ENCODE results near the gene IPO13.

Gene IPO13, protein sequence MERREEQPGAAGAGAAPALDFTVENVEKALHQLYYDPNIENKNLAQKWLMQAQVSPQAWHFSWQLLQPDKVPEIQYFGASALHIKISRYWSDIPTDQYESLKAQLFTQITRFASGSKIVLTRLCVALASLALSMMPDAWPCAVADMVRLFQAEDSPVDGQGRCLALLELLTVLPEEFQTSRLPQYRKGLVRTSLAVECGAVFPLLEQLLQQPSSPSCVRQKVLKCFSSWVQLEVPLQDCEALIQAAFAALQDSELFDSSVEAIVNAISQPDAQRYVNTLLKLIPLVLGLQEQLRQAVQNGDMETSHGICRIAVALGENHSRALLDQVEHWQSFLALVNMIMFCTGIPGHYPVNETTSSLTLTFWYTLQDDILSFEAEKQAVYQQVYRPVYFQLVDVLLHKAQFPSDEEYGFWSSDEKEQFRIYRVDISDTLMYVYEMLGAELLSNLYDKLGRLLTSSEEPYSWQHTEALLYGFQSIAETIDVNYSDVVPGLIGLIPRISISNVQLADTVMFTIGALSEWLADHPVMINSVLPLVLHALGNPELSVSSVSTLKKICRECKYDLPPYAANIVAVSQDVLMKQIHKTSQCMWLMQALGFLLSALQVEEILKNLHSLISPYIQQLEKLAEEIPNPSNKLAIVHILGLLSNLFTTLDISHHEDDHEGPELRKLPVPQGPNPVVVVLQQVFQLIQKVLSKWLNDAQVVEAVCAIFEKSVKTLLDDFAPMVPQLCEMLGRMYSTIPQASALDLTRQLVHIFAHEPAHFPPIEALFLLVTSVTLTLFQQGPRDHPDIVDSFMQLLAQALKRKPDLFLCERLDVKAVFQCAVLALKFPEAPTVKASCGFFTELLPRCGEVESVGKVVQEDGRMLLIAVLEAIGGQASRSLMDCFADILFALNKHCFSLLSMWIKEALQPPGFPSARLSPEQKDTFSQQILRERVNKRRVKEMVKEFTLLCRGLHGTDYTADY

DNA sequence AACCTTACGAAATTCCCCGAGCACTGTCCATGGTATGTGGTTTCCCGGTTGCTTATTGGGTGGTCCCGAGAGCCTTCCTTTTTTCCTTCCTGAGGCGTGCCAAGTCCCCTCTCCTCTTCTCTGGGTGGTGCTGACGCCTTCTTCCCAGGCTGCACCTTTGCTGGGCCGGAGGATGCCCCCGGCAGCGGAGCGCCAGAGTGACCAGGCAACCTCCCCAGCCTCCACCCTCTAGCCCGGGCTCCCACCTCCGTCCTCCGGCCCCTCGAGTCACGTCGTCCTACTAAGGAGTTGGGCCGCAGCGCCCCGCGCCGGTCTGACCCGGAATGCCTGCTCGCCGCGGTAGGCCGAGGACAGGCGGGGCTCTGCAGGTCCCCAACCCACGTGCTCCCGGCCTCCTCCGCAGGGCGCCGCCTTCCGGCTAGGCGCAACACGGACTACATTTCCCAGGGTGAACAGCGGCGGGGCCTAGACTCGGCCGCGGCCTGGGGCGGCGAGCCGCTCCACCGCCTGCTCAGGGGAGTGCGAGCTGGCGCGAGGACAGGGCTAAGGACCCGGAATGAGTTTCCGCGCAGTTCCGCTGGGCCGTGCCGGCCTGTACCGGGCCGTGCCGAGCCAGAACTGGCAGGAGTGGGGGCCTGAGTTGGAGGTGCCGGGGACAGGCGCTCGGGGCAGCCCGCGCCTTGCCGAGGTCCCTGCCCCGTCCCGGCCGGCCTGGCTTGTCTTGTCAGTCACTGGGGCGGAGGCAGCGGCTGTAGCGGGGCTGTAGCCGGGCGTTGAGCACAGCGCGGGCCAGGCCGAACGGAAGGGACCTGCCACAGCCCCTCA, at the start of gene IPO13:
Gene IPO13 (plus strand): TSS at position 715 of the 825 bp plus-strand sequence. CDS start 651 bp downstream, outside the sequence.
- peak; percentile 98 for DNase-seq

DNA sequence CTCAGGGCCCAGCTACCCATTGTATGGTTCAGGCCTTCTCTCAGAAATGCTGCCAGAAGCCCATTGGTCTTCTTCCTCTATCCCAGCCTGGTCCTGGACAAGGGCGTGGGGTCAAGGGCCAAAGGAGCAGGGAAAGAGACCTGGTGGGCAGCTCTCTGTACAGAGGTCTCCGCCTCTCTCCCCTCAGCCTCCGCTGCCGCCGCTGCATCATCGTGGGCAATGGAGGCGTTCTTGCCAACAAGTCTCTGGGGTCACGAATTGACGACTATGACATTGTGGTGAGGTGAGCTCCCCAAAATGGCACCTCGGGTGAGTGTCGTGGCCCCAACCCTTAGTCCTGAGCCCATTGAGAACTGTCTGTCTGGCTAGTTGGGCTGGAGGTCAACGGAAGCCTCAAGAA, 47.8 kb upstream of the IPO13 start:
- no peak for DNase-seq

DNA sequence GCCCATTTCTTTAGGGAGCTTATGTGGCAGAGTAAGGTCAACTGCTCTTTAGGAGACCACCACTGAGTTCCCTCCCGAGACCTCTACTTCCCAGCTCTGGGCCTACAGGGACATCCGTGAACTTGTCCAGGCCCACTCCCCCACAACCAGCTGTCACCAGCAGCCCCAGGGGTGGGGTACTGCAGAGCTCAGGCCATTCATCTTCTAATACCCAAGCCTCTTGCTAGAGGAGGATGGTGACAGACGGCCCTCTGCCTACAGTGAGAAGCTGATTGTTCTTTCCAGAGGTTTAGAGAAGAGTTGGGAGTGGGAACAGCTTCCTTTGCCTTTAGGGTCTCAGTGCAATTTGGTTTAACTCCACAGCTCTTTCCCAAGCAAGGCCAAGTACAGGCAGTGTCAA, 46.4 kb upstream of the IPO13 start:
- no peak for DNase-seq

DNA sequence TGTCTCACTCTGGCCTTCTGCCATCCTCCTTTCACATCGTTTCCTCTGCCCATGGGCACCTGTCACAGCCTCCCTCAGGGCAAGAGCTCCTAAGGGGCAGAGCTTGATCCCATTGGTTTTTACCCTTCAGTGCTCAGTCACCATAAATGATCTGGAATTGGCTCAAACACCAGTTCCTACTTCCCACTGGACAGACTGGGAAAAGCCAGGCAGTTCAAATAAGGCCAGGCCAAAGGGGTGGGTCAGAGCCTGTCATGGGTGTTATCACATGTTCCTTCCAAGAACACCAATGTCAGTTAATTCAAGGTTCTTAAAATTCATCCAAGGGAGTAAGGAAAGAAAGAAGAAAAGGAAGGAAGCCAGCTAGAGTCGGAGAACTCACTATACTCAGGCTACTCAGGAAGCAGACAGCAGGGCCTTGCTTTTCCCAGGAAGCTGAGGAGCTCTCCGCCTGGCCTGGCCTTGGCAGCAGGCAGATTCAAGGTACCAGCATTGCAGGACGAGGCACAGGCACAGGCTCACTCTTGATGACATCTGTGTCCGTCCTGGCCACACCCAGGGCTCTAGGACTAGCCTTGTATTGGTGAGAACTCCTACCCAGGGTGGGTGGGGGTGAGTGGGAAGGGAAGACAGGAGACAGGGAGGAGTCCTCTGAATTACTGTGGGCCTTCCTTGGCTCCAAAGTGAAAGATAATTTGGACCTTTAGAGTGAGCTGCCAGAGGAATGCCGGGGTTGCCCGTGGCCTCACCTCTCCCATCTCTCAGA, 45.4 kb upstream of the IPO13 start:
- DNase-seq: no peak

DNA sequence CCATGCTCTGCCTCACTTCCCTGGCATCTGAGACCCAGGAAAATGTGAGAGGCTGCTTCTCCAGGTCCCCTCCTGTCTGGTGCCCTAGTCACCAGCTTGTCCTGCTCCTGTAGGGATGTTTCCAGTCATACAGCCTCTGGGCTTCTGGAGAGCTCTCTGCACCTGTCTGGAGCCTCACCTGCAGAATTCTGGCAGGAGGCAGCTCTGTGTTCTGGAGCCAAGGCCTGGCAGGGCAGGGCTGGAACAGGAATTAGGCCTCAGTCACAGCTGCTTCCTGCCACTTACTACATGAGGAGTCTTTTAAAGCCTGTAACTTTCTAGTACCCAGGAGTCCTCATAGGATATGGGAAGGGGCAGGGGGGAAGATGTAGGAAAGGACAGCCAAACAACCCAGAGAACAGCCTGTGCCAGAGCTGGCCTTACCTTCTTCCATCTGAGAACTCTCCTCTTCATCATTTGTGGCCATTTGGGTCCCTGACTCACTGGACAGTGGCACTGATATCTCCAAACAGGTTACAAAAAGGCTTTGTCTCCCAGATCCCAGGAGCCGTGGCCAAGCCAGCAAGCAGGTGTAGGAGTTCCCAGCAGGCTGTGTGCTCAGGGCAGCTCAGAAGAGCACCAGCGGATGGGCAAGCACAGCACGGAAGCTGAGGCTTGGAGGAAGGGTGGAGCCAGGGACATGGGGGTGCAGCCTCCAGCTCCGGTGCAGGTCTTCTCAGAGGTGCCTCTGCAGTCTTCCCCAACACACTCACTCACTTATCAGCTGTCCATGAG, 44.5 kb upstream of the IPO13 start:
- no peak for DNase-seq

DNA sequence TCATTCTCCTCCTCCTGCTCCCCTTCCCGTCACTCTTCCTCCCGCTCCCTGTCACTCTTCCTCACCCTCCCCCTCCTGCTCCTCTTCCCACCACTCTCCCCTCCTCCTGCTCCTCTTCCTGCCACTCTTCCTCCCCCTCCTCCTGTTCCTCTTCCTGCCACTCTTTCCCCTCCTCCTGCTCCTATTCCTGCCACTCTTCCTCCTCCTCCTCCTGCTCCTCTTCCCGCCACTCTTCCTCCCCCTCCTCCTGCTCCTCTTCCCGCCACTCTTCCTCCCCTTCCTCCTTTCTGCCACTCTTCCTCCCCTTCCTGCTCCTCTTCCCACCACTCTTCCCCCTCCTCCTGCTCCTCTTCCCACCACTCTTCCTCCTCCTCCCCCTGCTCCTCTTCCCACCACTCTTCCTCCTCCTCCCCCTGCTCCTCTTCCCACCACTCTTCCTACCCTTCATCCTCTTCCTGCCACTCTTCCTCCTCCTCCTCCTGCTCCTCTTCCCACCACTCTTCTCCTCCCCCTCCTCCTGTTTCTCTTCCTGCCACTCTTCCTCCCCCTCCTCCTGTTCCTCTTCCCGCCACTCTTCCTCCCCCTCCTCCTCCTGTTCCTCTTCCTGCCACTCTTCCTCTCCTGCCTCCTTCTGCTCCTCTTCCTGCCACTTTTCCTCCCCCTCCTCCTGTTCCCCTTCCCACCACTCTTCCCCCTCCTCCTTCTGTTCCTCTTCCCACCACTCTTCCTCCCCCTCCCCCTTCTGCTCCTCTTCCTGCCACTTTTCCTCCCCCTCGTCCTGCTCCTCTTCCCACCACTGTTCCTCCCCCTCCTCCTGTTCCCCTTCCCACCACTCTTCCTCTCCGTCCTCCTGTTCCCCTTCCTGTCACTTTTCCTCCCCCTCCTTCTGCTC, 41.8 kb upstream of the IPO13 start:
- no peak for DNase-seq

DNA sequence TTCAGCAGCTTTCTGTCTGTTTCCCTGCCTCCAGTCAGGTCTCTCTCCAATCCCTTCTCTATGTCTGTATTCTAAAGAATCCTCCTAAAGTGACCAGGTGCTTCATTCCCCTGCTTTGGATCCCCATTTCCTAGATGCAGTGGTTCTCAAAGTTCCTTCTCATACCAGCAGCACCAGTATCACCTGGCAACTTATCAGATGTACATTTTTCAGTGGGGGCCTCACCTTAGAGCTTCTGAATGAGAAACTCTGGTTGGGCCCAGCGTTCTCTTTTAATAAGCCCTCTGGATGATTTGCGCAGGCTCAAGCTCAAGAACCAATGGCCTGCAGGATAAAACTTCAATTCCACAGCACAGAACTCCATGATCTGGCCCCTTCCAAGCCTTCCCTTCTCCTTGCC, 38.5 kb upstream of the IPO13 start:
- DNase-seq: no peak

DNA sequence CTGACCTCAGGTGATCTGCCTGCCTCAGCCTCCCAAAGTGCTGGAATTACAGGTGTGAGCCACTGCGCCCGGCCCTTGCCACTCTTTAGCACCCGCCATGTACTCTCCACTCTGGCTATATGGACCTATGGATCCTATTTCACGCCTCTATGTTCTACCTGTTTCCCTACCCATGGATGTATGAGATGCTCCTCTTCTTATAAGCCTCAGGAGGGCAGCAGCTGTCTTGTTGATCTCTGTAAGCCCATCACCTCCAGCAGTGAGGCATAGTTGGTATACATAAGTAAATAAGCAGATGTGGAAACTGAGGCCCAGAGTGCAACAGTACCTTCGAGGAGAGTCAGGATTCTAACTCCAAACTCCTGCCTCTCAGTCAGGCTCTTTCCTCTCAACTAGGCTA, 37.9 kb upstream of the IPO13 start:
- no peak for DNase-seq

DNA sequence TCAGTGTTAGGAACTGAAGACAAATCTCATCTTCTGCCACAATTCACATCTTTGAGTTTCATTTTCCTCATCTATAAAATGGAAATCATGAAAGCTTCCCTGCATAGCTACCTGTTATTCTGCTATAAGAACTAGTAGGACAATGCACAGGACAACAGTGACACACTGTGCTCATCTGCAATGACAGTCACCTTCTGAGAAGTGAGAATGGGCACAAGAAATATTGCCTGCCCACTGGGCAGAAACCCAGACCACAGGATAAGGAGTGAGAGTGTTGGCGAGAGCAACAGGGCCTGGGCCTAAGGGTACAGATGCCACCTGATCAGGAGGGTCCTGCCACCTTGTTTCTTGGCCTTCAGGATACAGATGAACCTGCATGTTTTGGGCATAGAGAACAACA, 36.4 kb upstream of the IPO13 start:
- DNase-seq: no peak

DNA sequence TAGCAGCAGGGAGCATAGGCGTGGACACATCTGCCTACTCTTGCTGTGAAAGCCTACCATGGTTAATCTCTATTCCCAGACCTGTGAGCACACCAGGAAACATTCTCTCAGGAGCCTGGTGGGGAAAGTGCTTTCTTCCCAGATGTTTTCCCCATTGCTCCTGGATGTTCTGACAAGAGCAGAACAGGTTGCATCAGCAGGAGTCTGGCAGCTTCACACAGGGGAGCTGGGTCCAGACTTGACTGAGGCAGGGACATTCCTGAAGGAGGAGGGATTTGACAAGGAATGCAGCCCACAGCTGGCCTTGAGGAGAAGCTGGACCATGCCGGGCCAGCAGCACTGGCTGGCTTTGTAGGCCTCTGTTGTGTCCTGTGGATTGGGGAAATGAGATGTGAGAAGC, 34.1 kb upstream of the IPO13 start:
- DNase-seq: no peak

DNA sequence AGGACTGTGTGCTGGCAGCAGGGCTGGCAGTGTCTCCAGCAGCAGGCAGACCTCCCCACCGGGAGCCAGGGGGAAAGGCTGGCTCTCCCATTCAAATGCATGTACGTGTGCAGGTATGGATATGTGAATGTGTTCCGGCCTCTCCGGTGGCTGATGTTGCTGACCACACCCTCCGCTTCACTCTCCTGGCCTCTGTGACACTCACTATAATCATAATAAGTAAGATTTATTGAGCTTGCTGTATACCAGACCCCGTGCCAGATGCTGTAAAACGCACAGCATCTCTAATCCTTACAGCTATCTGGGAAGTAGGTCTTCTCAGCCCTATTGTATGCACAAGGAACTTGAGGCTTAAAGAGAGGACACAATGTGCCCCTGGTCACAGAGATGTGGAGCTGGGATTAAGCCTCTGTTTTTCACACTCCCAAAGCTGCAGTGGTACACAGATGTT, 33.7 kb upstream of the IPO13 start:
- DNase-seq: no peak

DNA sequence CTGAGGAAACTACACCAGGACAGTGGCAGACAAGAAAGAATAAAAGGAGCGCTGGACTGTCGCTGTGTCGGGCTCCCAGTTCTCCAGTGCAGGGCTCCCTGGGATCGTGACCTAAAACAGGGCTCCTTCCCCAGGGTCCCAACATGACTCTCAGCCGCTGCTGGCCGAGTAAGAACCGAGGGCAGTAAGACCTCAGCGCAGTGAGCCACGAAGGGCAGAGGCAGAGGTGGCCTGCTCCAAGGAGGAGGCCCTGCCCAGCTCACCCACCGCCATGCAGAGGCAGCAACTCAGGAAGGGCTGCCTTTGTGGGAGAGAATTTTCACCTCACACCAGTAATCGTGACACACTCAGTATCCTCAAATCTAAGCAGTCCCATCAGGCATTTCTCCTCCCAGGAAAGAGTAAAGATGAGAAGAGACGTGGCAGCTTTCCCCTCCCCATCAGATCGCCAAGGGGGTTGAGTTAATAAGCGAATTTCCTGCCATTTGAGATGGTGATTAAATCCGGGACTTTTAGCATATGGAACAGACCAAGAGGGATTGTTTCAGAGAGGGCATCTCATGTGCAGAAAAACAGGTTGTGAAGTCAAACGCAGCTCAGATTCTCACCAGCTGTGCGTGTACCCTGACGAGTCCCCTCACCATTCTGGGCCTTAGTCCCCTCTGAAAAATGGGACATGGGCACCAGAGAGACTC, 32.9 kb upstream of the IPO13 start:
- DNase-seq: no peak

DNA sequence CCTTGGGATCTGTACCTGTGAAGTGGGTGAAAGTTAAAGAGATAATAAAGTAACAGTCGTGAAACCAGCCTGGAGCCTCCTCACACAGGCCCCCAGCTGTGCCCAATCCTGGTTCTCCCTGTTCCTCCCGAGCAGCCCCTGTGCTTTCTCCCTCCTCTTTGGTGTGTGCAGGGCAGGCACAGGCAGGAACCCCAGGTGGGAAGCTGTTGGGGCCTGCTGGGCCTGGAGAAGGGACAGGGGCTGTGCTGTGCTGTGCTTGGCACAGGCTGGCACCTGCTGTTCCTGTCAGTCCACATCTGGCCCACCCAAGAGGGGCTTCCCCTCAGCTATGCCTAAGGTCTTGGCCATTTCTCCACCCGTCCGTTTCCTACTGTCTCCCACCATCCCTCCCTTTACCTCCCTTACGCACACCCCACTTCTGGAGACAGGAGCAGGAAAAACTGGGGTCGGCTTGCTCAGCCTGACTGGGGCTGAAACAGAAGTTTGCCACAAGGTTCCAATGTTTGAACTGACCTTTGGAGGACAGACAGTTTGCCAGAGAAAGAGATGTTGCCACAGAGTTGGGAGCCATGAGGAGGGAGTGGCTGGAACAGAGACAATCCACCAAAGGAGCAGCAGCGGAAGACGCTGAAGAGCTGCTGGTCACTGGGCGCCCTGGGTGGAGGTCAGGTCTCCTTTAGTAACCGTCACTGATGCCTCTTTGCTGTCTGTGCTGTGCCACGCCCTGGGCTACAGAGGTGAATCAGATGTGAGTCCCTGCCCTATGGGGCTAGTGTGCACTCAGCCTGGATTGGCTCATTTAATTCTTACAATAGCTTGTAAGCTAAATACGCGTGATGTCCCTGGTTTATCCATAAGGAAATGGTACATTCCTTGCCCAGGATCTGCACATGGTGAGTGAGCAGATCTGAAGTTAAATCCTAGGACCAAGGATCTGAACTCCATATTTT, 31.9 kb upstream of the IPO13 start:
- DNase-seq: no peak

DNA sequence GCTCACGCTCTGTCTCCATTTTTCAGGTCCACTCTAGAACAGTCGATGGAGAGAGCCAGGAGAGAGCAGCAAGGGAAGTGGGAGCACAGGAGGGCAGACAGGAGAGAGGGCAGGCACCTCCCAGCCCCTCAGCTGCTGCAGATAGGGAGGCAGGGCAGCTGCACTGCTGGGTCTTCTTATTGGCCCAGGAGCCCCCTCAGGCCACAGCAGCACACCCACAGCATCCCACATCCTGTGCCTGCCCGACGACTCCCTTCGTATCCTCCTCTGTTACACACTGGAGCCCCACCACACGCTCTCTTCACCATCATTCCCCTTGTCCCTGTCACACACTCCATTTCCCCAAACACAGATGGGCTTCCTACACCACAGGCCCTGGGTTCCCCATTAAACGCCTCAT, 26.8 kb upstream of the IPO13 start:
- DNase-seq: no peak

DNA sequence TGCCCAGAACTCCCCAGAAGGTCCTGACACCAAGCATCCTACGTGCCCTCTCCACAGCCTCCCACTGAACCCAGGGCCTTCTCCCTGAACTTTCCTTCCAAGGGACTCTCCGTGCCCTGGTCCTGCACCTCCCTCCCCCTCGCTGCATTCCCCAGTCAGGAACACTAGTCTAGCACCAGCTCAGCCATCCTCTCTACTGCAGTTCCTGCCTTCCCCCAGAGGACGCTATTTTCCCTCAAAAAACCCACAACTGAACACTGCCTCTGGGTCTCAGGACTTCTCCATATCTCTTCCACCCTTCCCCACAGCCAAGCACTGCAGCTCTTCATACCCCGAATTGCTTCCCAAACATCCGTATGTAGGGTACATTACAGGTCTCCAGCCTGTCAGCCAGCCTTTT, 25.7 kb upstream of the IPO13 start:
- no peak for DNase-seq

DNA sequence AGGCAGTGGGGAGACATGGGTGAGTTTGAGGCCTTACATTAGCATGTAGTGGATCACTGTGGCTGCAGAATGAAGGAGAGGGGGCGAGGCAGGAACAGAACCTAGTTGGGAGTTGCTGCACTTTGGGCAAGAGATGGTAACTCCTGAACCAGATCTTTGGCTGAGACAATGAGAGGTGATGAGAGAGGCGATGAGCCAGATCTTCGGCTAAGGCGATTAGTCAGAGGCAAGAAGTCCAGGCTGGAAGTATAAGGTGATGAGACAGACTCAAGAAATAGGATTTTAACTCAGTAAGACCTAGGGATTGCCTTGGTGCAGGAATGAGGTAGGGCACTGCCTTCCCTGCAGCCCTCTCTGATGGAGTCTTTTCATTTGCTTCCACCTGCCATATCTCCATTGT, 22.2 kb upstream of the IPO13 start:
- DNase-seq: no peak

DNA sequence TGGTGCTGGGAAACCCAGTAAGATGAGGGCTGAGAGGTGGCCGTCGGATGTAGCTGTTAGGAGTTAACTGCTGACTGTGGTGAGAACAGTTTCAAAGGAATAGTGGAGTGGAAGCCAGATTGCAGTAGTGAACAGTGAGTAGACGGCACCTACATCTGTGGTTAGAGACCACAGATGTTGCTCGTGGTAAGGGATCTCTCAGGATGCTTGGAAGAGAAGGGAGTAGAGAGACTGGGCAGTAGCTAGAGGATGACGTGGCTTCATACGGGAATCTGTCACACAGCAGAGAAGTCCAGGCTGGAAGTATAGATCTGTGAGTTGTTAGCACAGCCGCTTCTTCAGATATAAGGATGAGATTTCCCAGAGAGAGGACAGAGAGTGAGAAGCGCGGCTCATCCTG, 20.9 kb upstream of the IPO13 start:
- DNase-seq: no peak

DNA sequence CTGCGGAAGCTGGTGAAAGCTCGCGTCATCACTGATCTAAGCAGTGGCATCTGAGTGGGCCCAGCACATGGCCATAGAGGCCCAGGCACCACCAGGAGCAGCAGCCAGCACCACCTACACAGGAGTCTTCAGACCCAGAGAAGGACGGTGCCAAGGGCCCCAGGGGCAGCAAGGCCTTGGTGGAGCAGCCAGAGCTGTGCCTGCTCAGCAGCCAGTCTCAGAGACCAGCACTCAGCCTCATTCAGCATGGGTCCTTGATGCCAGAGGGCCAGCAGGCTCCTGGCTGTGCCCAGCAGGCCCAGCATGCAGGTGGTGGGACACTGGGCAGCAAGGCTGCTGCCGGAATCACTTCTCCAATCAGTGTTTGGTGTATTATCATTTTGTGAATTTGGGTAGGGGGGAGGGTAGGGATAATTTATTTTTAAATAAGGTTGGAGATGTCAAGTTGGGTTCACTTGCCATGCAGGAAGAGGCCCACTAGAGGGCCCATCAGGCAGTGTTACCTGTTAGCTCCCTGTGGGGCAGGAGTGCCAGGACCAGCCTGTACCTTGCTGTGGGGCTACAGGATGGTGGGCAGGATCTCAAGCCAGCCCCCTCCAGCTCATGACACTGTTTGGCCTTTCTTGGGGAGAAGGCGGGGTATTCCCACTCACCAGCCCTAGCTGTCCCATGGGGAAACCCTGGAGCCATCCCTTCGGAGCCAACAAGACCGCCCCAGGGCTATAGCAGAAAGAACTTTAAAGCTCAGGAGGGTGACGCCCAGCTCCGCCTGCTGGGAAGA, 16.4 kb upstream of the IPO13 start:
- DNase-seq: no peak
